Stimulated activated CD8-positive, alpha-beta memory T cell treated with anti-CD3 and anti-CD28 coated beads, Interleukin-7, amount 100 ng/mL, for 1 hour (primary cell): ENCODE data around the gene KAT6B.
"Not testable (repeated sequence)": the region's sequence is repeated elsewhere in the genome, so short reads cannot be mapped to it uniquely, and the experiment has no call there.

Experiments
- DNase-seq, 2 donors: peaks; one replicate each; pipeline ENCODE4 v3.0.0-alpha.2; 2020; ENCODE audit warnings: low read depth in 2 of 2

The KAT6B gene

DNA sequence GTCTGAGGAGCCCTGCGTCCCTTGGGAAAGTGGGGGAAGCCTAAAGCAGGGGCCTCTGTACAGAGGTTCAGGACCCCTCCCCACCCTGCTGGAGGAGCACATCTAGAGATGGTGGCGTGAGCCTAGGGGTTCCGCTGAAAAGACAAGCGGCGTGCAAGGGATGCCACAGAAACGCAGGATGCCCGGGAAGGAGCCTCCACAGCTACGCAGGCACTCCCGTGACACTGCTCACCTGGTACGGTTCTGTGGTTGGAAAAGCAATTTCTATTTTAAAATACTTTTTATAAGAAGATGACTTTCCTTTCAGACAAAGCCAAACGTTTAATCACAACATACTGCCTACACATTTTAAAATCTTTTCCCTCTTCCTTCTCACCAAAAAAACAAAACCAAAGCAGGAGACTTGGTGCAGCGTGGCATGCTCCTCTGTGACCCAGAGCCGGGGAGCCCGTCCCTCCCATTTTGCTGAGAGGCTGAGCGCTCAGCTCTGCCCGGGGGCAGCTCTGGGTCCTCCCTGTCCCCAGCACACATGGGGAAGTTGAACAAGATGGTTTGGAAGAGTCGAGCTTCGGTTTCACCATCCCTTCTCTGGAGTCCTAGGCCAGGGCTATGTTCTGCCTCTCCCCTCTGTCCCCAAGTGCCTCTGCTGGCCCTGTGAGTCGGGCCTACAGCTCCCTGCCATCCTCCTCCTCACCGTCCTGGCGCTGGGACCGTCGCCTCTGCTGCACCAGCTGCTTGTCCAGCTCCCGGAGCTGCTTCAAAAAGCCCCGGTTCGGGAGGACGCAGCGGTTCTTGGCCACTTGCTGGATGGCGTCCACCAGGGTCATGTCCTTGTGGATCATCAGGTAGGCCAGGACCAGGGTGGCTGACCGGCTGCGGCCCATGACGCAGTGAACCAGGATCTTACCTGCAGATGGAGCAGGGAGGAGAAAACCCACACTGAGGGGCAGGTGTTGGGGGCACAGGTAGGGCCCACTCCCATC is 211.1 kb downstream of the KAT6B start:
- no peak for DNase-seq

DNA sequence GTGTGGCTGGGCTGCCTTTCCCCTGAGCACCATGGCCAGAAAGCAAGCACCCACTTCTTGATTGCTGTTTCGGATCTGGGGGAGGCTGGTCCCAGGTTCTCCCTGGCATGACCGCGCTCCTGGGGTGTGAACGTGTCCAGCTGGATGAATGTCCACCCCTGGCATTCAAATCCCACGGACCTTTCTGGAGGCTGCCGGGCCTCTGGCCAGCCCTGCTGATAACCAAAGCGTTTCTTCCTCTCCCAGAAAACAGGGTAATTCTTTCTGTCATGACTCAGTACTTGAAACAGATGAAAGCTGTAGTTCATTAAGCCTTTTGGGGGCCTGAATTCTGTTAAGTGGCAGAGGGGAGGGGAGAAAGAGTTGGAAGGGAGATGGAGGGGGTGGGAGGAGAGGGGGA is 211.9 kb downstream of the KAT6B start:
- DNase-seq, result no peak

DNA sequence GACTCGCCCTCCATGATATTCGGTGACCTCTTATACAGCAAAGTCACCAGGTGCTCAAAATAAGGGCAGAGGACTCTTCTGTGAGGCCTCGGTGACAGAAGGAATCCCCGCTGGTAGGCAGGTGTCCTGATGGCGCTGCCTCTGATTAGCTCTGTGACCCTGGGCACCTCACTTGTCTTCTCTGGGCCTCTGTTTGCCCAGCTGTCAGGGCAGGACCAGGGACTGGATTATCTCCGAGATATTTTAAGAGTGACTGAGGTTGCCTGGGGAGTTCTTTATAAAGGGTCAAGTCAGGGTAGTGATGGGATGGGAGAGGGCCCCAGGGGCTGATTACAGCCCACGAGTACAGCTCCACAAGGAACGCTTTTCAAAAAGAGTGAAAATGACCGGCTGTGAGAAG is 214.2 kb downstream of the KAT6B start:
- DNase-seq, result no peak

DNA sequence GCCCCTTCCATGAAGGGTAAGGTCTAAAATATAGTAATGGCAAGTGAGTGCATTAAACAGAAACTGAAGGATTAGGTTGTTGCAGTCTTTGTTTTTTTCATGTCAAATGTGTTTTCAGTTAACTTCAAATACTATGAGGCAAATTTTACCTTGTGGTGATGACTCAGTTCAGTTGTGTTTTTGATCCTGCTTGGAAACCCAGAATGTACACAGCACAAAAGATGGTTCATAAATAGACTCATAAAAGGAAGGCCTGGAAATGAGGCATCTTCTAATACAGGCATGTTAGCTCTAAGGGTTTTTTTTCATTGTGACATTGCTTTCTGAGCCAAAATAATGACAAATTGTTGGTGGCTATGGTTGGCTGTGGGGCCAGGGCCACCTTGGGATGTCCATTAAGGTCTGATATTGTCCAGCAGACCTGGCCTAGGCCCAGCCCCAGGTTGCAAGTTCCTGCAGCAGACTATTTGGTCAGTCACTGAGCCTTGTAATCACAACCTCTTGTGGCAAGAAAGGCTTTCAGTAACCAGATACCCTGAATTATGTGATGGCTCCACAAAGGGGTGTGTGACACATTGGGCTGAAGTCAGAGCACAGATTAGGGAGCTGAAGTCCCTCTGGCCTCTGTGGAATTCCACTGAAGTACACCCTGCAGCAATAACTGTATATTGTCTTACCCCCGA is 216.0 kb downstream of the KAT6B start:
- DNase-seq, result no peak

DNA sequence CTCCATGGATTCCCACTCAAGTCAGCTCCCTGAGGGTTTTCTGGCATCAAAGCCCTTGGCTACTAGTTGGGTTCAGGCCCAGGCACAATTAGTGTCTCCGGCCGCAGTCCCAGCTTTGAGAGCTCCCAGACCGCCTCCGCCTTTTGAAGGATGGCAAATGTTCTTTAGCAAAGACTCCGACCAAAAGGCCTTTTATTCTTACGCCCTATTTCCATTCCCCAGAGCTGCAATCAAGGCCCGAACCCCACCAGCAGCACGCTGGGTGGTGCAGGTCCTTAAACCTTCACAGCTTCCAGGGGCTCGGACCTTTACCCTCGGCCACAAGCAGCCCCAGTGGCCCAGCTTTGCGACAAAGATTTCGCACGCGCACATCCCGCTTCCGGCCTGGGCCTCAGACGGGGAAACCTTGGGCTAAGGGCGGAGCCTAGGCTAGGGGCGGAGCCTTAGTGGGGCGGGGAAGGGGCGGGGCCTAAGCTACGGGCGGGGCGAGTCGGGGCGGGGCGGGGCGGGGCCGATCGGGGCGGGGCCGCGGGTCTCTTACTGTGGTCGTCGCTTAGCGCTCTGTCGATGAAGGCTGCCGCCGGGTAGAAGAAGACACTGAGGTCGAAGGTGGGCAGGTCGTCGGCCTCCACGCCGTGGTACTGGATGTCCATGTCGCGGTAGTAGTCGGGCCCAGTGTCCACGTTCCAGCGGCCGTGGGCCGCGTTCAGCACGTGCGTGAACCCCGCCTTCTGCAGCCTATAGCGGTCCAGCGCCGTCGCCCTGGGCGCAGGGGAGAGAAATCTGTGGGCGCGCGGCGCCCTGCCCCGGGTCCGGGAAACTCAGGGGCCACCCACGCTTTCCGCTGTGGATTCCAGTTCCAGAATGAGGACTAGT is 217.1 kb downstream of the KAT6B start:
- DNase-seq, result peak; percentile 4 to 13

DNA sequence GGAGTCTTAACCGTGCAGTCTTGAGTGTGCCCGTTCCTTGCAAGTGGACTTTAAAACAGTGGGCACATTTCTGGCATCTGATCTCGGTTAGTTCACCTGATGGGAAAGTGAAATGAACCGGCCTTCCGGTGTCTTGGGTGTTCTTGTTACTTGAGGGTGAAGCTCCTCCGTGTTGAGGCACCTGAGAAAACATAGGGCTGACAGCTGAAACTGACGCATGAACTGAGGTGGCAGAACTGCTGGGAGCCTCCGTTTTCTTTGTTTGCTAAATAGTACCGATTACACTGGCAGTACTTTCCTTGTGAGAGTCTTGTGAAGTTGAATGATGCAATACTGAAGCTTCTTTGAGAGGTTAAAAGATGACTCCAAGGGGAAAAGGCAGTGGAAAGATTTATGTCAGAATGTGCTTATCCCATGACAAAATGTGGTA is 222.3 kb downstream of the KAT6B start:
- no peak for DNase-seq

DNA sequence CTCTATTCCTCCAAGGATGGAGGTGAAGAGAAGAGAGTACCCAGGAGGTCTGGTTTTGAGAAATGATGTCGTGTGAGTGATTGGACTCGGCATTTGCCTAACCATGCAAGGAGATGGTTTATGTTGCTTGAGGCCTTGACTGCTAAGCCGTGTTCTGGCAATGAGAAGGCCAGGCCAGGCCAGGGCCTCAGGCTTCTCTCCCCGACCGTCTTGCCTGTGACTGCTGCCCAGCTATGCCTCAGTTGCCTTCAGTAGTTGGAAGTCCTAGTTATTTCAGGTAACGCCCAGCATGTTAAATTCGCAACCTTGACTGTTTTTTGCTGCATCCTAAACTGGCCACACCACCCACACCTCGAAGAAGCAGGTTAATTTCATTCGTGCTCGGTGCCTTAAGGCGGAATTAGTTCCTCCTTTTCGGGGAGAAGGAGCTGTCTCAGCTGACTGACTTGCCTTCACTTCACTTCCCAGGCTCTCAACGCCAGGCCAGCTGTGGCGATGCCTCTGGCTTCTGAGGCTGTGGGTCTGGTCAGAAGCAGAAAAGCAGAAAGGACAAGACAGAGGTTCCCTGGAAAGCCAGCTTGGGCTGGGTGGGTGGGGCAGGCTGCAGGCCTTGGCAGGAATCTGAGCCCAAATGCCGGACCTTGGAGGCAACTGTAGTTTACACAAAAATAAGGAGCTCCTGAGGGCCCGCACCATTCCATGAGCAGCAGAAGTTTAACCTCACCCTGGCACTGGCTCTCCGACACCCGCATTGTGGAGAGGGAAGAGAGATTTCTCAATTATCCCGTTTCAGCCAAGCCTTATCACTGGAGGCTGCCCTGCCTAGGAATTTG is 223.1 kb downstream of the KAT6B start:
- no peak for DNase-seq

DNA sequence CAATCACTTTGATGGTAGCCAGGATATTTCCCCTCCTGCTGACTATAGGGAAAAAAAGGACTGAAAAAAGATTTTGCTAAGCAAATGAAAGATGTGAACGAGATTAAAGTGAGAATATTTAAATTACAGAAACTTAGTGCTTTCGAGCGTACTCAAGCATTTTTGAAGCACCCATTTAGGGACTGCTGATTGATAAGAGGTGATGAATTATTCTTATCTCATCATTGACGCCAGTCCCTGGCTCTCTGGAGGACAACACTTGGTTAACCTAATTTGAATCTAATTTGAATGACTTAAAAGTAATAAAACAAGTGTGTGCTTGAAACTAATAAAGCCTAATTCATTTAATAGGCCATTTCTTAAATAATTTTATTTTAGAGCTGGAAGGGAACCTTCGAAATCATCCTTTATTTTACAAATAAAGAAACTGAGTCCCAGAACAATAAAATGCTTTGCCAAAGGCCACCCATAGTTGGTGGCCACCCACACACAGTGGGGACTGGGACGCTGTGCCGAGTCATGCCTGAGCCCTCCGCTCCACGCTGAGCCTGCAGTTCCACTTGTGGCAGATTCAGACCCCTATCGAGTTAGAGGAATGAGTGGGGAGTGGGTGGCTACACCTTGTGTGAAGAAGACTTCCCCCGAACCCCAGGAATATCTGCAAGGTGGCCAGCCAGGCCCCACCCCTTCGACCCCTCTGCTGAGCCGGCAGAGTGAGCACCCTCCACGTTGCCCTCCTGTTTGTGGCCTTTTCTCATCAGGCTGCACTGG is 223.9 kb downstream of the KAT6B start:
- no peak for DNase-seq

DNA sequence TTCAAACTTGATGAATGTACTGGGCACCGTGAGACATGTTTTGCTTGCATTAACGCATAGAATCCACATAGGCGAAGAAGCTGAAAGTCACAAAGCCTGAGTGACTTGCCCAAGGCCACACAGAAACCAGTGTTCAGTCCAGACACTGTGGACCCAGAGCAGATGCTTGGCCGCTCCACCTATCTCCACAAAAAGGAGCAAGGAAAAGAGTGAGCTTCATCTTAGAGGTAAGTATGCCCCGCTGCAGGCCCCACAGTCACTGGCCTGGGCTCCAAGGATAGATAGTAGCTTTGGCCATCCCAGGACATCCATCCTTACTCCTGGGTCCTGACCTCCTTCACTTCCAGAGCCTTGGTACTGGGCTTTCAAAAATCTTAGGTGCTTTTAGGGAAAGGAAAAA is 224.9 kb downstream of the KAT6B start:
- DNase-seq, result no peak

DNA sequence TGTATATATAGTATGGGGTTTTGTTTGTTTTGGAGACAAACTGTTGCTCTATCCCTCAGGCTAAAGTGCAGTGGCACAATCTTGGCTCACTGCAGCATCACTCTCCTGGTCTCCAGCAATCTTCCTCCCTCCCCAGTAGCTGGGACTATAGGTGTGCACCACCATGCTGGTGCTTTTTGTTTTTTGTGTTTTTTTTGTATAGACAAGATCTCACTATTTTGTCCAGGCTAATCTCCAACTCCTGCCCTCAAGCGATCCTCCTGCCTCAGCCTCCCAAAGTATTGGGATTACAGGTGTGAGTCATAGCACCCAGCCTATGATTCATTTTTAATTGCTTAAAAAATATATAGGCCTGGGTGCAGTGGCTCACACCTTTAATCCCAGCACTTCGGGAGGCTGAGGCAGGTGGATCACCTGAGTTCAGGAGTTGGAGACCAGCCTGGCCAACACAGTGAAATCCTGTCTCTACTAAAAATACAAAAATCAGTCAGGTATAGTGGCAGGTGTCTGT is 229.6 kb downstream of the KAT6B start:
- not testable (repeated sequence) for DNase-seq

DNA sequence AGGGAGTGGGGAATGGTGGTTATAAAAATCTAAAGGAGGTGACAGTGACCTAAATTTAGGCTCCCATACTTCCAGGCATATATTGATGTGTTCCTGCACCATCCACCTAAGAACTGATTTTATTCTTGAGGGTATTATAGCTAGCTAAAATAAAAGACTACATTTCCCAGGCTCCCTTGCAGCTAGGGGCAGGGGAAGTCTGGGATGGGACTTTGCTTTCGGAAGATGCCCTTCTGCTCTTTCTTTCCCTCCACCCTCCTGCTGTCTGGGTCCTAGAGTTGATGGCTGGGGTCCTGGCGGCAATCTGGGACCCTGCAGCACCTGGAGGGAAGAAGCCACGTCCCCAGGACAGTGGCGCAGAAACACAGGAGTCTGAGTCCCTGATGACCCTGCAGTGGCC is 231.3 kb downstream of the KAT6B start:
- no peak for DNase-seq

DNA sequence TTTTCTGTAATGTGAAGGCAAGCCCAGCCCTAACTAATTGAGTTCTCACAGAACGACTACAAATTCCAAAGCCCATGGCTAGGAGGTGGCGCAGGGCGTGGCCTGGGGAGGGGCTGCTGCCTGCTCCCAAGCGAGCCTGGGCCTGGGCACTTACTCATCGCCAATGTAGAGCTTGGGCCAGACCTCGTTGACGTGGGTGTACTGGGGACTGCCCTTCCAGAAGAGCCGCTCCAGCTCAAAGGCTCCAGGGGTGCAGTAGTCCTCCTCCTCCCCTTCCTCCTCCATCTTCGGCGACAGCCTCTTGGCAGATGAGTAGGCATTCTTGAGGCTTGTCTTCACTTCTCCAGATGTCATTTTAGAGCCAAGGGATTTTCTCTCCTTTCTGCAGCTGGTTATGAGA is 231.8 kb downstream of the KAT6B start:
- DNase-seq, result no peak

DNA sequence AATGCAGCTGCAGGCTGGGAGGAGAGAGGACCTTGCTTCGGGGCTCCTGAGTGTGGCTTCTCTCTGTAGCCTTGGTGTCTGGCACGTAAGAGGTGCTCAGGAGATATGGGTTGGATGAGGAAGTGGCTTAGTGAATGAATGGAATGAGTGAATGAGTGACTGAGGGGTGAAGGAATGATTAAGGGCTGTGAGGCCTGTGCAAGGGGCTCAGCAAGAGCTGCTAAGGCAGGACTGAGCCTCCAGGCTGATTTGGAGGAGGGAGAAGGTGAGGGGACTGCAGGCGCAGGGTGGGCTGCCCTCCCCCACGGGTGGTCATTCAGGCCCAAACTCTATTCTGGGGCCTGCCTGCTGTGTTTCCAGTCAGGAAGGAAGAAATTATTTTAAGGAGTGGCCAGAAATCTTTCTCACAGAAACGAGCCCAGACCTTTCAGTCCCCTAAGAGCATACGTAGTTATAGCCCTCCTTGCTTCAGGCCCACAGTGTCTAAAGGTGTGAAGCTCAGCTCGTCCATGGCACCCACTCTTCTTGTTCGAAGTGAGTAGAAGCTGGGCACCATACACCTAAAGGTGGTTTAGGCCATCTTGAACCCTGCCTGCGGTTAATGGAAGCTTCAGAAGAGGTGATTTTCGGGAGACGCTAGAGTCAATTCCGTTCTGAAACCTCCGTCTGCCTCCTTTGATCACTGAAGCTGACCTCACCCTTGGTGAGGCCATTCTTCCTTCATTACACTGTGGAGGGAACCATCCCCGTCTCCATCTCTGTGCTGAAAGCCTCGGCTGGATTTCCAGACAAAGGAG is 235.5 kb downstream of the KAT6B start:
- no peak for DNase-seq

DNA sequence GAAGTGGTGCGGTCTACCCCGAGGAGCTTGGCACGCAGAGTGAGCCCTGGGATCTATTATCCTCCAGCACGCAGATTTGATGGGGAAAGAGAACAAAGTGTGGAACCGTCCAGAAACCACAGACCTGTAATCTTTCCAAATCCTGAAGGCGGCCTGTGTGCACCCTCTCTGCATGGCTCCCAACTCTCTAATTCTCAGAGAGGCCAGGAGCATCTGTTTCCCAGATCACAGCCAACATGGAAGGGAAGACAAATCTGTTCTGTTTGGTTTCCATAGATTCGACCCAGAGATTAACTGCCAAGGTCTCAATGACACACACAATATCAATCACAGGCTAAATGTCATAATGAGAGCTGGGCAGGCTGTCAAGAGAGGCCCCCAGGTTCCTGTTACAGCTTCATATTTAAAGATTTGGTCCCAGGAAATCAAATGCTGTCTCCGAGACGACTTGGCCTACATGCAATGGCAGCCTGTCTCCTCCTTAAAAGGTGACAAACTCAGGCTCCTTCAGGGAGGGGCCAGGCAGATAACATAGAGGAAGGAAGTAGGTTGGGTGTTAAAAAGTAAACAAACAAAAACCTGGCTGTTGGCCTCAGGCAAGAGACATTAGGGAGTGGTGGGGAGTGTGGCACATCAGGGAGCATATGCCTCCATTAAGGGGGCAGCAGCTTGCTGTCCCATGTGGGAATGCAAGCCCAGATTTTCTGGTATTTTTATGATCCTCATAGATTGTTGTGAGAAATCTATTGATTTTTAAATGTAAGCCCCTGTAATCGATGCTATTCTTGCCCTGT is 236.3 kb downstream of the KAT6B start:
- no peak for DNase-seq

DNA sequence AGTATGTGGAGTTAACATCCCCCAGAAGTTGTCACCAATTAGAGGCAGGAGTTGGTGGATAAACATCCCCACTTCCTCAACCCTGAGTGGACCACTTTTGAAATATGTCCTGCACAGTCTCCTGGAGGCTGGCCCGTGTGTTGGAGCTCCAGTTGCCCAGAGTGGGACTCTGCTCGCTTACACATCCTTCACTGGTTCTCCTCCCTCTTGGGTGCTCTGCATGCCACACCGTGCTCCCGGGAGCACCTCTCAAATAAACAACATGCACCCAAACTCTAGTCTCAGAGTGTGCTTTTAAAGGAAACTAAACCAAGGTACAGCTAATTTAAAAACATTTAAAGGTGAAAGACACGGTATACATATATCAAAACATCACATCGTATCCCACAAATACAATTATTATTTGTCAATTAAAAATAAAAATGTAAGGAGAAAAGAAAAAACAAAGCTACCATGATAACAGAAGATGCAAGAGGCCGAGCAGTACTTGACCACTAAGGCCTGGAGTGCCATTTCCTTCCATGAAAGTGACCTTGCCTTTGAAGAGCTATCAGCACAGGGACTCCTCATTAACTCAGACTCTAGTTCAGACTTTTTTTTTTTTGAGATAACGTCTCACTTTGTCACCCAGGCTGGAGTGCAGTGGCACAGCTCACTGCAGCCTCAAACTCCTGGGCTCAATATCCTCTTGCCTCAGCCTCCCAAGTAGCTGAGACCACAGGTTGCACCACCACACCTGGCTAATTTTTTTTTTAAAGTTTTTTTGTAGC is 237.2 kb downstream of the KAT6B start:
- DNase-seq, result no peak

DNA sequence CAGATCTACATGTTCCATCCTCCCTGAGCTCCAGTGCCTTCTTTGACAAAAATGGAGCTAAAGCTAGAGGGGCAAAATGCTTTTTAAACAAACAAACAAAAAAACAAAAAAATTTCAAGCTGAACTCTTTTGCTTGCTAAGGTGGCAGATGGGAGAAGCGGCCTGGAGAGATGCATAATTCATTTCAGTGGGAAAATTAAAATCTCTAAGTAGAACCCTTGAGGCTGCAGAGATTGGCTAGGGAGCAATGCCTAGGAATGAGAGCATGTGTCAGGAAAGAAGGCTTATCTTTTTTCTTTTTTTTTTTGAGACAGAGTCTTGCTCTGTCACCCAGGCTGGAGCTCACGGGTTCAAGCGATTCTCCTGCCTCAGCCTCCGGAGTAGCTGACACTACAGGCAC is 238.7 kb downstream of the KAT6B start:
- DNase-seq, result no peak

DNA sequence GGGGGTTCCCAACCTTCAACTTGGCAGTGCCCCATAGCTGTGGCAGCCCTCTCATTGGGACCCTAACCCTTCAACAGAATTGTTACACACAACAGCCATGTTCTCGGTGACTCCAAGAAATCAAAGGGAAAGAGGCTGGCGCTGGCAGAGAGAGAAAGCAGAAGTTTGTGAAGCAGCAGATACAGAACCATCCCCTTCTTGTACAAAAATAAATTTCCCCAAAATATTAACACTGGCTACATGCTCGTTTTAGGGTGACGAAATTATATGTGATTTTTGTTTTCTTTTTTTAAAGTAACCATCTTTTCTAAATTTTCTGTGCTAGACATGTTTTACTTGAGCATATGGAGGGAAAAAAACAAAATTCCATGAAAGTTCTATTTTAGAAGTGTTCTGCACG is 239.9 kb downstream of the KAT6B start:
- no peak for DNase-seq

DNA sequence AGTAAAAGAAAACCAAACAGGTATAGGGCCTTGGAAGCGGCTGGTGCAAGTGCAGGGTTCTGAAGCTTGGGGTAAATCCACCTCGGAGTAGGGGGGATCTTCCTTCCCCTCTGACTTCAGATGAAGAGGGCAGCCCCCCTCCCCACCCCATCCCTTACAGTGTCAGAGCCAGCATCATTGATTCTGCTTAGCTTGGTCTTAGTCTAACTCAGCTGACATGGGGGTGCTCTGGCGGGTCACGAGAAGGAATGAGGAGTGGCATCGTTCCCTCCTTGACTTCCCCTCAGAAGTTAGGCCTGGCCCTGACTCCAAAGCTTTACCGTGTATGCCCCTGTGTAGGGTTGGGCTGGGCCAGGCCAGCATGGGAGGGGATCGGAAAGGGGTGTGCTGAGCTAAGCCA is 240.9 kb downstream of the KAT6B start:
- DNase-seq, result no peak
